Measurements from ENCODE around the gene GRIK2. TPM values are rescaled to one million over a fixed set of nuclear protein-coding genes. Genes with fewer than 3 reads are reported as not detected.
"Not testable (repeated sequence)": the region's sequence is repeated elsewhere in the genome, so short reads cannot be mapped to it uniquely, and the experiment has no call there.

GRIK2 gene
- total RNA-seq, 2 experiments from 2014 or later = not detected

DNA sequence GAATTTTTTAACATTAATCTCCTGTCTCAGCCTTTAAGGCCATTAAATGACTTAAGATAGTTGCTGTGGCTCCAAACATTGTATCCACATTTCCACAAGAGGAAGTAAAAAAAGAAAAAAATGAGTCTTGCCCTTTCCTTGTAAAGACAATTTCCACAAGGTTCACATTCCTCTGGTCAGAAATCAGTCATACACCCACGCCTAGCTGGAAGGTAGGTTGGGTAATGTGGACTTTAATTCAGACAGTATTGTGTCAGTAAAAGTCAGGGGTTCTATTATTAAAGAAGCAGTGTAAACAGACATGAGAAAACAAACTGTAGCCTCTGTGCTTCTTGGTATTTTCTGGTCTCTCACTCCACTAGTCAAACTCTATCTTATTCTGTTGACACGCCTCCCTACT is 682.0 kb downstream of the GRIK2 start:
- ChIA-PET POLR2A (no interaction called here), CTCF (no interaction called here)

DNA sequence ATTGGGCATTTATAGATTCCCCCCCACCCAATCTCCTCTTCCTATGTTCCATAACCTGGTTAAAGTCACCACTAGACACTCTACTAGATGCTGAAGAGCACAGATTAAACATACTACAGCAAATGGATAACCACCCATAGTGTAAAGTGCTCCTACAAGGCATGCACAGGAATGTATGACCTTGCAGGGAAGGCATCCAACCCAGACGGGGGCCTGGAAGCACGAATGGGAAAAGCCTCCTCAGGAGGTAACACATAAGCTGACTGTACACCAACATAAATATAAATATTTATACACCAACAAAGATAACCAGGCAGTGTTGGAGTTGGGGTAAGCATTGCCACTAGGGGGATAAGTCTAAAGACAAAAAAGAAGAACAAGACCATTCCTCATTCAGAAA is 691.7 kb downstream of the GRIK2 start:
- POLR2A ChIA-PET = no interaction called here
- CTCF ChIA-PET = no interaction called here

GRCh38 chr6:102088160-102088559 is 694.7 kb downstream of the GRIK2 start:
- CTCF ChIA-PET, POLR2A ChIA-PET: not testable (repeated sequence)

GRCh38 chr6:102114402-102114801 is 720.9 kb downstream of the GRIK2 start:
- CTCF ChIA-PET = no interaction called here
- POLR2A ChIA-PET = no interaction called here

DNA sequence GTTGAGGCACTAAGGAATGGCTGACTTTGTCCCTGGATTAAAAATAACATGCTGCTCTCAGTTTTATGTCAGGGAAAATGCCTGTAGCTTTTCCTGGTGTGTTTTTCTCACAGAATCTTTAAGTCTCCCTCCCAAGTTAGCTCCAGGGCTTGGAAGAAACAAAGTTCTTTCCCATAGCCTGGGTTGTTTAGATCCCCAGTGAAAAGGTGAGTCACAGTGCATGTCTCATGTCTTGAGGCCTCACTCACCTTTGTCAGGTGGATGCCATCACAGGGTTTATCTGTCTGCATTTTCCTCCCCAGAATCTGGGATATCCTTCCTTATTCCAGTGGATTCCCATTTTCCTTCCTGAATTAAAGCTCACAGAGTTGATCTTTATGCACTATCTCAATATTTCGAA is 722.4 kb downstream of the GRIK2 start:
- ChIA-PET CTCF (interaction anchor here (0.6 kb wide), 1 partner anchor 261 kb away, joined by 3 read pairs; no protein-coding TSS in a partner anchor), POLR2A (no interaction called here)

- ChIA-PET CTCF (no interaction called here), POLR2A (no interaction called here)
Observed at GRCh38 chr6:102118034-102118433, 724.5 kb downstream of the GRIK2 start.
